GM13976 (cell line): ENCODE measurements around the gene PARL.
"Not testable (repeated sequence)": the region's sequence is repeated elsewhere in the genome, so short reads cannot be mapped to it uniquely, and the experiment has no call there.

Experiments used
- DNase-seq: peaks from one replicate; pipeline ENCODE4 v3.0.0; 2012; ENCODE audit warnings: low spot score
- CTCF ChIP-seq: IDR thresholded peaks from 2 replicates; pipeline ENCODE4 v1.5.1; 2012; ENCODE audit warnings: borderline replicate concordance, mild to moderate bottlenecking; ENCODE audit not compliant: insufficient read depth; ENCODE audit errors: extremely low read depth, missing control alignments, control extremely low read depth
- in situ Hi-C: fragments of 300-500 bp; cut with MboI; formaldehyde crosslinking; loops from one replicate; pipeline ENCODE4 v1.12.0; 2022; ENCODE audit warnings: low sequenced_read_pairs, mixed read lengths, inconsistent platforms; ENCODE audit not compliant: unreplicated experiment

Gene PARL

DNA sequence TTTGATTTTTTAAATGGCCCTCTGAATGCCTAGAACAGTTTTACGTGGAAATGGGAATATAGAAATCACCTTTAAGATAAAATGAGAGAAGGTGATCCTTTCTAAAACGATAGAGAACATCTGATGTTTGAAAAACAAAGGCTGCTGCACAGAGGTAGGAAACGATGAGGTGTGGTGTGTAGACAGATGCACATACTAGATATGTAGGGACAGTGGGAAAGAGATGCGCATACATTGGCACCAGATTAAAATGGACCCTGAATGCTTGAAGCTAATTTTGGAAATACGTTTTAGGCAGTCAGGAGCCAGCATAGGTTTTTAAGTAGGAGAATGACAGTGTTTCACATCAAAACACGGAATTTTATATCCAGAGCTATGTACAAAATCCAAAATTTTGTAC, 88.3 kb downstream of the PARL start:
- in situ Hi-C loops: no loop called here
- no peak for TF ChIP-seq CTCF
- DNase-seq: no peak

DNA sequence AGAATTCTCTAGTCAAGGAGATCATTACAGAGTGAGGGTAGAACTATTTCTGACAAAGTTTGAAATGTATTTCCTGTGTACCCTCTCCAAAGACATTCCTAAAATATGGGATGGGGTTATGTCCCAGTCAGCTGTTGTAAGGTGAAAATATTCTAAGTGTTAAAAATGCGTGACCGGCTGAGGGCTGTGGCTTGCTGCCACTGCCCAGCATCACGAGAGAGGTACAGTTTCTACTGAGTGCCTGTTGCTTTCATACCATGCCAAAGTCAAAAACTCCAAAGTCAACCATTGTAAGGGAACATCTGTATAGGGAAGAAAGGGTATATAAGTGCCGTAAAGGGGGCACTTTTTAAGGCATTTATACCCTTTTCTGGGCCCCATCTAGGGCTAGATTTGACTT, 90.2 kb downstream of the PARL start:
- in situ Hi-C loops: no loop called here
- TF ChIP-seq CTCF: no peak
- DNase-seq: no peak

GRCh38 chr3:183792976-183793375, 91.7 kb downstream of the PARL start:
- TF ChIP-seq CTCF: no peak
- in situ Hi-C loops: no loop called here
- no peak for DNase-seq

DNA sequence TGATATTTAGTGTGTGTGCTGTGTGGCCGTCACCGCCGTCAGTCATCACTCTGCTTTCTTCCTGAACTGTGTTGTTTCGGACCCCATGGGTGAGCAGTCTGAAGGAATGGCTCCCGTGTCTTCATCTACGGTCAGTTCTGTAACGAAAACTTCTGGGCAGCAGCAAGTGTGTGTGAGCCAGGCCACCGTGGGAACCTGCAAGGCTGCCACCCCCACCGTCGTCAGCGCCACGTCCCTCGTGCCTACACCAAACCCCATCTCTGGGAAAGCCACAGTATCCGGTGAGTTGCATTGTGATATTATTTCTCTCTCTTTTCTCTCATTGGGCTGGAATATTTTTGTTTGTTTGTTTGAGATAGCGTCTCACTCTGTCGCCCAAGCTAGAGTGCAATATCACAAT, 94.0 kb downstream of the PARL start:
- no peak for DNase-seq
- no peak for TF ChIP-seq CTCF
- in situ Hi-C loops: no loop called here

DNA sequence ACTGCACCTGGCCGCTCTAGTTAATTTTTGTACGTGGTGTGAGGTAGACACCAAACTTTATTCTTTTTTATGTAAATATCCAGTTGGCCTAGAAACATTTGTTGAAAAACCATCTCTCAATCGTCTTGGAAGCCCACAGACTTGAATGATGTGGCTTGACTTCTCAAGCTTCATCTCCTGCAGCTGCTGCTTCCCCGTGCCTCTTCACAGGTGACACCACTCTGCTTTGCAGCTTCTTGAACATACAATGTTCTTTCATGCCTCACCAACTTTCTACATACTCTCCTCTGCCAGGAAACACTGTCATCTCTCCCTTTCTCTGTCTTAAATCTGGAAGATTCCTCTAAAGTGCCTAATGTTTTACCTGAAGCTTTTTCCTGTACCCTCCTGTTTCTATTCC, 94.9 kb downstream of the PARL start:
- in situ Hi-C loops: no loop called here
- no peak for TF ChIP-seq CTCF
- DNase-seq: no peak

GRCh38 chr3:183784503-183784902, 100.2 kb downstream of the PARL start:
- DNase-seq, in situ Hi-C loops: not testable (repeated sequence)

- no peak for DNase-seq
- in situ Hi-C loops: no loop called here
- no peak for TF ChIP-seq CTCF
Measured at GRCh38 chr3:183782576-183783276, 102.0 kb downstream of the PARL start.
